ENCODE measurements around the gene ENTR1. TPM values are rescaled to one million over a fixed set of nuclear protein-coding genes. Genes with fewer than 3 reads are reported as not detected.

ENTR1 gene
- total and polyA plus RNA-seq, 2 of the 4 experiments (the other 2 are of a cell fraction), result 14.5 to 37.3 TPM

- 8% methylated on average over 10 of the region's 43 CpGs; no CpG with 5 or more reads in 1 of the 2 experiments for WGBS, 2 experiments (ENCODE audit: extremely low coverage in 2 of 2, insufficient read length in 1 of 2)
- Histone ChIP-seq H3K23ac (ENCODE audit: low read depth, low read length) (peak overlapping the region; percentile 90), H4K91ac (ENCODE audit: insufficient read depth, low read depth, low read length) (peak overlapping the region; percentile 91), H3K56ac (ENCODE audit: extremely low read depth, insufficient read depth, low read length) (peak overlapping the region; percentile 64; the same call in 1 of the 2 replicates), H3K4me3 (ENCODE audit: insufficient read depth, low read depth, low read length) (no peak overlapping the region), H3K27me3 (ENCODE audit: control insufficient read depth, insufficient read depth, low read length) (no peaks in the 10 kb centered on the region), H3K79me1 (ENCODE audit: low read depth in 1 of 2, low read length in 2 of 2) (peaks cover 3 to 39% of the 10 kb centered on the region in 2 experiments; a peak in 3 of 4 replicates), H2BK5ac (ENCODE audit: low read depth, low read length, poor library complexity, severe bottlenecking) (peak overlapping the region; percentile 84), H2AK5ac (ENCODE audit: low read depth, low read length) (peak overlapping the region; percentile 90), H3K4me2 (ENCODE audit: low read depth, low read length) (peak overlapping the region; percentile 21), H4K5ac (ENCODE audit: low read depth, low read length) (peak overlapping the region; percentile 71), H3K4me1 (ENCODE audit: control insufficient read depth, insufficient read depth, low read length) (peaks cover 29% of the 10 kb centered on the region), H3K9ac (ENCODE audit: low read depth, low read length) (peak overlapping the region; percentile 36), H4K8ac (ENCODE audit: low read depth in 2 of 2, low read length in 2 of 2) (peak overlapping the region; percentile 87 to 90), H3K9me3 (ENCODE audit: control insufficient read depth, insufficient read depth, low read length) (no peaks in the 10 kb centered on the region), H2BK15ac (ENCODE audit: low read depth, low read length) (peak overlapping the region; percentile 62; the same call in 2 of the 3 replicates), H3K18ac (ENCODE audit: low read depth, low read length) (peak overlapping the region; percentile 21), H4K20me1 (ENCODE audit: insufficient read depth, low read length) (no peaks in the 10 kb centered on the region; the same call in 1 of the 2 replicates), H3K9me1 (ENCODE audit: insufficient read depth, low read length) (peaks cover 6% of the 10 kb centered on the region), H3K14ac (replicated peaks; ENCODE audit: low read depth, low read length) (peak overlapping the region; percentile 56), H2AFZ (replicated peaks; ENCODE audit: low read length, poor library complexity) (peak overlapping the region; percentile 80), H3K36me3 (ENCODE audit: control insufficient read depth, insufficient read depth, low read length) (peaks cover 28% of the 10 kb centered on the region; the same call in 1 of the 2 replicates), H3K27ac (ENCODE audit: insufficient read depth, low read length) (peak overlapping the region; percentile 83), H2BK20ac (ENCODE audit: low read depth, low read length) (0 out of 2 replicates have a peak overlapping the region, but pooled peaks have one; percentile 36), H3K4ac (ENCODE audit: low read depth, low read length) (peak overlapping the region; percentile 93), H2AK9ac (replicated peaks; ENCODE audit: low read depth, low read length, poor library complexity) (peak overlapping the region; percentile 95), H2BK120ac (ENCODE audit: low read depth, low read length) (peak overlapping the region; percentile 82)
- dilution Hi-C loops (cut with HindIII; ENCODE audit: low sequenced_read_pairs, unreplicated experiment) (no loop called here), in situ Hi-C loops (cut with MboI; ENCODE audit: low sequenced_read_pairs) (no loop called here), intact Hi-C loops (cut with micrococcal nuclease) (no loop called here)
- DNase-seq, result peak; percentile 68
- ATAC-seq (ENCODE audit: low read depth), result peak; percentile 22
- ChIA-PET POLR2A (ENCODE audit: unreplicated experiment) (no interaction called here), CTCF (no interaction called here)
- peak; percentile 22; the same call in 1 of the 2 replicates for TF ChIP-seq POLR2A (IDR thresholded peaks at IDR 0.05; ENCODE audit: low read depth, low read length)
- no peak for TF ChIP-seq RAD21 (IDR thresholded peaks at IDR 0.05; ENCODE audit: low read length)
- TF ChIP-seq MAFK (IDR thresholded peaks at IDR 0.05; ENCODE audit: low read depth, low read length), result no peak
- TF ChIP-seq ELK1 (IDR thresholded peaks at IDR 0.05; ENCODE audit: borderline replicate concordance, low read depth, low read length), result no peak
- TF ChIP-seq FOS (IDR thresholded peaks at IDR 0.05; ENCODE audit: low read depth, low read length), result no peak
- no peak for TF ChIP-seq CTCF (conservative IDR thresholded peaks at IDR 0.05; ENCODE audit: low read depth, low read length)
- no peak for TF ChIP-seq NFE2L2 (IDR thresholded peaks at IDR 0.05; ENCODE audit: low read depth, low read length)
- no peak for TF ChIP-seq CHD1 (IDR thresholded peaks at IDR 0.05; ENCODE audit: low read depth, low read length)
- peak; percentile 33; the same call in 1 of the 2 replicates for TF ChIP-seq BHLHE40 (IDR thresholded peaks at IDR 0.05; ENCODE audit: low read depth, low read length)
- TF ChIP-seq MAZ (IDR thresholded peaks at IDR 0.05; ENCODE audit: borderline replicate concordance, low read depth, low read length), result peak; percentile 76; the same call in 1 of the 2 replicates
- no peak; the same call in 1 of the 2 replicates for TF ChIP-seq USF2 (IDR thresholded peaks at IDR 0.05; ENCODE audit: low read depth, low read length)
- no peak for TF ChIP-seq SMC3 (IDR thresholded peaks at IDR 0.05; ENCODE audit: low read depth, low read length)
- no TSS peak for BruUV-seq (replicated peaks)
These were observed 49.2 kb downstream of the ENTR1 start for GRCh38 chr9:136361047-136361753.

Measured in IMR-90 (cell line).